HG03103 (cell line): ENCODE measurements around the gene ASB6.
"Not testable (repeated sequence)": the region's sequence is repeated elsewhere in the genome, so short reads cannot be mapped to it uniquely, and the experiment has no call there.

ENCODE experiments used
- ATAC-seq: cut with Tn5 transposase; IDR thresholded peaks from one replicate; pipeline ENCODE4 v1.9.1; 2021; ENCODE audit warnings: low read depth; ENCODE audit not compliant: unreplicated experiment

Gene ASB6

DNA sequence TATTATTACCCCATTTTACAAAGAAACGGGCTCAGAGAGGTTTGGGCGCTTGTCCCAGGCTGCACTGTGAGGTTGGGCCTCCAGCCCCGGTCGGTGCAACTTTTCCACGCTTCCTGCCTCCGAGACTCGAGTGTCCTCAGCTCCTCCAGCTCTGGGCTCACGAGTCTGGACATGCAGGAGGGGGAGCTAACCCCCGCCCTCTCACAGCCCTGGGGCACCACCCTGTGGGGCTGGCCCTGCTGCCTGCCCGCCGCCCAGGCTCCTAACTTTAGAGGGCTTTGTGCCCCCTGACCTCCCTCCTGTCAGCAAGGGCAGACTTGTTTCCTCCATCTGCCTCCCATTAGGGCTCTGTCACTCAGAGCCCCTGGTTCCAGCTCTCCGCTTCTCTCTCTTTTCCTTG, 4.3 kb upstream of the ASB6 start:
- ATAC-seq, result no peak

GRCh38 chr9:129644902-129645301, 3.0 kb upstream of the ASB6 start:
- no peak for ATAC-seq

DNA sequence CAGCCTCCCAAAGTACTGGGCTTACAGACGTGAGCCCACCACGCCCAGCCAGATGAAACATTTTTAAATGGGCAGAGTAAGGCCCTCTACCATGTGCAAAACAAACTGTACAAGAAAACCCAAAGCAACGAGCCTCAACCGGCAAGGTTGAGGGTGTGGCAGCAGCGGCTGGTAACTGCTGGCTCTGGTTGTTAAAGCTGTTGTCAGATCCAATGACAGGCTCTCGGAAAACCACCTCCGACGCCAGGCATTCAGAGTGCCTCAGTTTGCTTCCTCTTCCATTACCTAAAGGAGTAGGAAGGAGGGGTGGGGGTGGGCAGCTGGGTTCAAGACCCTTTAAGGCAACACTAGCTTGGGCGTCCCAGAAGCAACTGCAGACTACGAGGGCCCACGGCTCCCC, 2.4 kb upstream of the ASB6 start:
- no peak for ATAC-seq

DNA sequence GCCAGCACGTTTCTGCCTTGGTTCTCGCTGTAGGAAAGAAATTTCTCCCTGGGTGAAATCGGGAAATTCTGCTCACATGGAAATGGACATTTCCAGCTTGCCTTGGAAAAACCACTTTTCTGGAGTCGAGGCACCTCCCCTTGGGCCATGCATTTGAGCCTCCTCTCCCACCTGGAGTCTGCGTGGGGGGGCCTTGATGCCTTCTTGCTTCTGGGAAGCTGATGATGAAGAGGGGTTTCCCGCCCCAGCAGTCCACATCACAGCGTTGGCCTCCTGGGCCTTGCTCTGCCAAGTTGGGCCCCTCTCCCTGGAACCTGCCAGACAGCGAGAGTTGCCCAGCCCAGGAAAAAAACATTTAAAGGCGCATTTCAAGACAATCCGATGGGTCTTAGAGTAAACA, 1.8 kb upstream of the ASB6 start:
- ATAC-seq, result no peak

GRCh38 chr9:129640871-129641749, 841 bp downstream of the ASB6 start:
- ATAC-seq, result no peak

DNA sequence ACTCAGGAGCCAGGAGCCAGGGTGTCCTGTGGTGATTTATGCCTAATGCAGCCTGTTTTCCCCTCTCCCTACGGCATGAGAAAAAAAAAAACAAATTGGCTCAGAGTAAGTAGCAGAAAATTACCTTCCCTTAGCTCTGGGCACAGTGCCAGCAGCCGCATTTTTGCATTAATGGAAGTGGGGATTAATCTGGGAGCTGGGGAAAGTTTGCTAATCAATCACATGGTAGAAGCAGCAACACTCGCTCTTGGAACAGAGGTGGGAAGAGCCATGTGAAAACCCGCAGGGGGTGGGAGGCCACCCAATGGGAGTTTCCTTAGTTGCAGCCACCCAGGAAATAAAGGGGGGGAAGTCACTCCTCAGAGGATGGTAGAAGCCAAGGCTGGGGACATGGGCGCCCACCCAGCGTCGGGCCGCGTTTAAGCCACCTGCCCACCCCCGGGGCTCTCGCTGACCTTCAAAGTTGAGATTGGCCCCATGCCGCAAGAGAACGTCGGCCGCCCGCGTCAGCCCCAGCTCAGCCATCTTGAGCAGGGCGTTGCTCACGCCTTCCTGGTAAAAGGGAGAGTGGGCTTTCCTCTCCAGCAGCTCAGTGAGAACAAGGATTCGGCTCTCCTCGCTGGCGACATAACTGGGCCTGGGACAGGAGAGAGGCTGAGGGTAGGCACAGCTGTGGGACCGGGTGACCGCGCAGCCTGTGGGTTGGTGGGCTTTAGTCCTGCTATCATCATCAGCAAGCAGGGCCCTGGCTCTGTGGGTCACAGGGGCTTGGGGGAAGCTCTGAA, 1.7 kb downstream of the ASB6 start:
- no peak for ATAC-seq

DNA sequence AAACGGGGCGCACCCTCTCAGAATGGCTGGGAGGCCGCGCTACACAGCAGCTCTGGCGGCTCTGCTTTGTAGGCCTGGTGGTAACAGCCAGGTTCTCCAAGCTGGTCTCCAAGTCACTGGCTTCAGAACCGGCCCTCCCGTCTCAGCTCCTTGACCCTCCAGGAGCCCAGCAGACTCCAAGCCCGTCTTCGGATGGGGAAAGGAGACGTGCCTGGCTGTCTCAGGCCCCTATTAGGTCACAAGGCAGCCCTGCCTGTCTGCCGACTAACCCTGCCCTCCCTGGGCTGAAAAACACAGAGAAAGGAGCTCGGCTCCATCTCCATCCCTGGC, 2.2 kb downstream of the ASB6 start:
- ATAC-seq, result no peak

- no peak for ATAC-seq
Observed at GRCh38 chr9:129639034-129639630, 2.8 kb downstream of the ASB6 start.

- no peak for ATAC-seq
Observed at GRCh38 chr9:129637673-129638439, 4.1 kb downstream of the ASB6 start.

DNA sequence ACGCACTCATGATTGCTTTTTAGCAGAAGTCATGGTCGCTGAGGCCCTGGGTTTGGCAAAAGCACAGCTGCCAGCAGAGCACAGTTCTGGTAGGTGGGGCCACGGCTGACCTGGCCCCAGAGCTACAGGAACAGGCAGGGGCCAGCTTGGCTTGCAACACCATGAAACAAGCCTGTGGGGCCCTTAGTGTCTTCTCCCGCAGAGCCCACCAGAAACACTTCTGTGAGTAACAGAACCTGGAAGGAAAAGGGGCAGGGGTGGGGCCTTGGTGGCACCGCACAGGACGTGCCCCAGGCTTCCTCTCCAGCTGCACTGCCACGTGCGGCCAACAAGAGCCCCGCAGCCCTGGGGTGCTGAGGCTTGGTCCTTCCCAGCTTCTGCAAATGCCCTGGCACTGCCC, 4.8 kb downstream of the ASB6 start:
- no peak for ATAC-seq

DNA sequence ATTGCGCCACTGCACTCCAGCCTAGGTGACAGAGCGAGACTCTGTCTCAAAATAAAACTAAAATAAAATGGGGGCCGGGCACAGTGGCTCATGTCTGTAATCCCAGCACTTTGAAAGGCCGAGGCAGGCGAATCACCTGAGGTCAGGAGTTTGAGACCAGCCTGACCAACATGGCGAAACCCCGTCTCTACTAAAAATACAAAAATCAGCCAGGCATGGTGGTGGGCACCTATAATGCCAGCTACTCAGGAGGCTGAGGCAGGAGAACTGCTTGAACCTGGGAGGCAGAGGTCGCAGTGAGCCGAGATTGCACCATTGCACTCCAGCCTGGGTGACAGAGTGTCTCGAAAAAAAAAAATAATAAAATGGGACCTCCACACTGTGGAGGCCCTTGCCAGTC, 5.6 kb downstream of the ASB6 start:
- not testable (repeated sequence) for ATAC-seq

DNA sequence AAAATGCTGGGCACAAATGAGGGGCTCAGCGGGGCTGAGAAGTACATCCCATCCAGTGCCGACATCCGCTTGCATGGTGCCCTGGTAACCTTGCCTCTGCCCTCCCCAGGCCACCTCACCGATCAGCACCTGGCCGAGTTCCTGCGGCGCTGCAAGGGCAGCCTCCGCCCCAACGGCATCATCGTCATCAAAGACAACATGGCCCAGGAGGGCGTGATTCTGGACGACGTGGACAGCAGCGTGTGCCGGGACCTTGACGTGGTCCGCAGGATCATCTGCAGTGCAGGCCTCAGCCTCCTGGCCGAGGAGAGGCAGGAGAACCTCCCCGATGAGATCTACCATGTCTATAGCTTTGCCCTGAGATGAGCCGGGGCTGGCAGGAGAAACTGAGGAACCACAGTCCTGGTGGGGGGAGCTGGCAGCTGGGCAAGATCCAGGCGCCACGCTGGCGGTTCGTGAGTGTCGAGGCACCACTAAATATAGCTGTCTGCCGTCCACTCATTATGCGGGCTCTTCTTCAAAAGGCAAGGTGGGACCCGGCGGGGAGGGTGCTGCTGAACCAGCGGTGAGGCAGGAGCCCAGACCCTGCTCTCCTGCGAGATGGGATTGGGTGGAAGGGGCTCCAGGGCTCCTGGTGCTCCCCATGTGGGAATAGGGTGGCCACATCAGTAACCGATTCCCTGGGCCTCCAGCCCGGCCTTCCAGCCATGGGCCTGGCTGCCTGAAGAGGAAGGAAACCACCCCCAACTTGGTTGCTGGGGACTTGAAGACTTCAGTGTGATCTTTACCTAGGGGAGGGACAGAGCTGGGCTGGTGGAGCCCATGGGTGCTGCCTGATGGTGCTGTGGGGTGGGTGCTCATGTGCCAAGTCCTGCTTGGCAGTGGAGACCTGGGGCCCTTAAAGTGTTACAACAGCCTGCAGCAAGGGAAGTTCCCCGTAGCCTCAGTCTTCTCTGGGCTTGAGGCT, 6.6 kb downstream of the ASB6 start:
- ATAC-seq, result no peak

- no peak for ATAC-seq
Observed at GRCh38 chr9:129633848-129634247, 8.1 kb downstream of the ASB6 start.

DNA sequence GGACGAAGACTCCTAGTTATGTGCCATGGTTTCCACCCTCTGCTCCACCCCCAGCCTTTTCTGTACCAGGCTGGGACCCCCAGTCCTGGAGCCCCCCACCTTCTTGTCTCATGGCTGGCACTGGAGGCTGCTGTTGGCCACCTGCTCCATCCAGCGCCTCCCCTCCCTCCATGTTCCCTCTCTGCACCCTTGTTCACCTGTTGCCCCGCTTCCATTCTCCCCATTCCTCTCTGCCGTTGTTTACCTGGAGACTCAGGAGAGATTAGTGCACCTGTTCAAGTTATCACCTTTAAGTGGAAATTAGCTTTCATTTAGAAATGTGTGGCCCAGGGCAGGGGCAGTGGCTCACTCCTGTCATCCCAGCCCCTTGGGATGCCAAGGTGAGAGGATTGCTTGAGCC, 8.7 kb downstream of the ASB6 start:
- ATAC-seq, result no peak

DNA sequence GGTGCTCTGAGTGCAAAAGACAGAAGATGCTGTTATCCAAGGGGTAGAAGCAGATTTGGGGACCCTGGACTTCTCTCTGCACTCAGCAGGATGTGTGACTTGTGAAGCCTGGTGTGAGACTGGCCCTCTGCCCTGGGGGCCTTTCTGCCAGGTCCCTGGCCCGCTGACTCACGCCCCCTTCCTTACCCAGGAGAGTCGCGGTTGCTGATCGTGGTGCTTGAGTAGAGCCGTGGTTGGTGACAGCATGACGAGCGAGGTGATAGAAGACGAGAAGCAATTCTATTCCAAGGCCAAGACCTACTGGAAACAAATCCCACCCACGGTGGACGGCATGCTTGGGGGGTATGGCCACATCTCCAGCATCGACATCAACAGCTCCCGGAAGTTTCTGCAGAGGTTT, 9.5 kb downstream of the ASB6 start:
- ATAC-seq, result no peak

GRCh38 chr9:129631674-129632129, 10.2 kb downstream of the ASB6 start:
- ATAC-seq, result no peak

DNA sequence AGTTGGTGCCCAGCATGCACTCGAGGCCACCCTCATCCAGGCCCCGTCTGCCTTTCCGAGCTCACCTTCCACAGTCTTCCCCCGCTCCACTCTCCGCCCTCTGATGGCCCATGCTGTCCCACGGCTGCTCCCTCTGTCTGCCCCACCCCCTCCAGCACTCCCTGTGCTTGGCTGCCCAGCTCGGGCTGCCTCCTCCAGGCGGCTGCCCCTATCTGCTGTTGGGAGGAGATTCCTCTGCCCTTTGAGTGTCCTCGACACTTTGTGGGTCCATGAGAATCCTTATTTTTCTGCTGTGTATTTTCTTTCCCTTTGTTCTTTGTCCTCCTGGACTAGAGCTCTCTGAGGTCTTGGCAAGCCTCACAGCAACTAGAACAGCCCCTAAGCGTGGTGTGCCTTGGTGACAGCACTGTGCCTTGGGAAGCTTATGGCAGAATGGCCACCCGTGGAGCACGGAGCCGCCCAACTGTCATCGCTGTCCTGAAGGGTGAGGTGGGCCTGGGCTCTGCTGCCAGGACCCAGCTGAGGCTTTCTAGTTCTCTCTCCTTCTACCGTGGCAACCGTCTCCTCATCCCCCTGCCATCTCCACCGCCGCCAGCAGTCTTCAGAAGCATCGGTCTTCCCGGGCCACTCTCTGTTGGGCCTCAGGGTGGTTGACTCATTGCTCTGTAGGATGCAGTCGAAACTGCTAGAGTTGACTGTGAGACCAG, 10.8 kb downstream of the ASB6 start:
- no peak for ATAC-seq

DNA sequence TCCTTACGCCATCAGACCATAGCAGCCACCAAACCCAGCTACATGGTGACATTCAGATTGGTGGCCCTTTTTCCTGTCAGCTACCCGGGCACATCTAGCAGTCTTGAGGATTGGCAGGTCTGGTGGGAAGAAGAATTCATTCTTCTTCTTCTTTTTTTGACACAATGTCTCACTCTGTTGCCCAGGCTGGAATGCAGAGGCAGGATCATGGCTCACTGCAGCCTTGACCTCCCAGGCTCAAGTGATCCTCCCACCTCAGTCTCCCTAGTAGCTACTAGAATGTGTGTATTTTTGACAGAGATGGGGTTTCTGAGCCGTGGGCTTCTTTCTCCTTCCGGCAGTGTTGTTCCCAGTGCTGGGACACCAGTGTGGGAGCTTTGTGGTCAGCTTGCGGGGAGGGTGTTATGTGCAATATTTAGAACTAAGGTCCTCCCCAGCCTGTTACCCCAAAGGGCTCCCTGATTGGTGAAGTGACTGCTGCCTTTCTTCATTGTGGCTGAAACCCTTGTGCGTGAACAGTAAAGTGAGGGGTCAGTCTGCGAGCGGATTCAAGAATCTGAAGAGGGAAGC, 12.6 kb downstream of the ASB6 start:
- ATAC-seq, result no peak

- no peak for ATAC-seq
Observed at GRCh38 chr9:129628709-129629108, 13.2 kb downstream of the ASB6 start.
